Choroid plexus epithelial cell (primary cell): ENCODE results near the gene SRP68.

Experiments
- DNase-seq: peaks from one replicate; pipeline ENCODE4 v3.0.0-alpha.2; 2010; ENCODE audit warnings: low read depth
- H3K4me3 ChIP-seq: 2 replicates; pipeline ENCODE4 v1.5.1; 2011; ENCODE audit warnings: low read depth, mild to moderate bottlenecking, control low read depth, low read length, moderate library complexity
- CTCF ChIP-seq: conservative IDR thresholded peaks from 2 replicates; pipeline ENCODE4 v1.5.1; 2011; ENCODE audit warnings: low read depth, mild to moderate bottlenecking, control low read depth, inconsistent platforms, low read length, moderate library complexity

The SRP68 gene

GRCh38 chr17:76025294-76025693 is 47.0 kb downstream of the SRP68 start:
- no peak overlapping the region for H3K4me3 ChIP-seq
- TF ChIP-seq CTCF: no peak
- DNase-seq: no peak

- no peak for DNase-seq
- TF ChIP-seq CTCF: no peak
- no peak overlapping the region for H3K4me3 ChIP-seq
These were observed 48.0 kb downstream of the SRP68 start for GRCh38 chr17:76024353-76024752.

DNA sequence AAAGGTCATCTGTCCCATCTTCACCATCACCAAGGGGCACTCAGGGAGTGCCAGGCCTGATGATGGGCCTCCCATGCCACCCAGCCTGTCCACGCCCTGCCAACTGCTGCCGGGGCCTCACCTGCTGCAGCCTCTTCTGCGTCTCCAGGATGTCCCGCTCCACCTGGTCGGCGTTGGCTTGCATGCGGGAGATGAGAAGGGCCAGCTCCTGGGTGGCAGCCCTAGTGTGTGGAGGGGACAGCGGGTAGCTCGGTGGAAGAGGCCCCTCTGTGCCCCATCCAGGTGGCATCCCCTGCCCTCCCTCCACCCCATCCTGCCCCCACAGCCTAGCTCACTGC is 48.4 kb downstream of the SRP68 start:
- no peak for TF ChIP-seq CTCF
- no peak overlapping the region for H3K4me3 ChIP-seq
- no peak for DNase-seq

GRCh38 chr17:76022973-76023899 is 49.1 kb downstream of the SRP68 start:
- no peak for TF ChIP-seq CTCF
- DNase-seq: no peak
- no peak overlapping the region for H3K4me3 ChIP-seq

DNA sequence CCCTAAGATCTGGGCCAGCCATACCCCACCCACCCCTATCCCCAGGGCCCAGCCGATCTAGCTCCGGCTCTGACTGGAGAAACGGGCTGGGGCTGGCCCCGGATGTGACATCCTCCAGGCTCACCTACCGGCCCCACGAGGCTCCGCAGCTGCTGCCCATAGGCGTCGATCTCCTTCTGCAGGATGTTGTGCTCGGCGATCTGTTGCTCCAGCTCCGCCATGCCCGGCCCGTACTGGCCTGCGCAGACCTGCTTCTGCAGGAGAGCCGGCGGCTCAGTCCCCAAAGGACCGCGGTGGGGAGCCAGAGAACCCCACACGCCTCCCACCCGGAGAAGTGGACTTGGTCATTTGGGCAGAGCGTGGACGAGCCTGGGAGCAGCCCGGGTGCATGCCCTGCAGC is 50.0 kb downstream of the SRP68 start:
- no peak for TF ChIP-seq CTCF
- DNase-seq: no peak
- no peak overlapping the region for H3K4me3 ChIP-seq

GRCh38 chr17:76019833-76020467 is 52.4 kb downstream of the SRP68 start:
- no peak for TF ChIP-seq CTCF

GRCh38 chr17:76018801-76019200 is 53.5 kb downstream of the SRP68 start:
- TF ChIP-seq CTCF: no peak
- DNase-seq: no peak
- no peak overlapping the region for H3K4me3 ChIP-seq

More at GRCh38 chr17:76019833-76020467, 52.4 kb downstream of the SRP68 start:
- no peak overlapping the region for H3K4me3 ChIP-seq
- no peak for DNase-seq
